GM12878 (cell line): Measurements from ENCODE around the gene H19.

Experiments
- CHD4 ChIP-seq: fragments of 200-600 bp; sonication (generic); IDR thresholded peaks from 2 replicates; pipeline ENCODE4 v1.6.1; 2016; ENCODE audit warnings: mild to moderate bottlenecking
- CUX1 ChIP-seq: IDR thresholded peaks from 2 replicates; pipeline ENCODE4 v1.6.1; 2012; ENCODE audit warnings: improper control_type of control experiment, low read depth, low read length; ENCODE audit not compliant: insufficient replicate concordance
- NFYB ChIP-seq: IDR thresholded peaks from 2 replicates; pipeline ENCODE4 v1.6.1; 2011; ENCODE audit warnings: low read depth, mild to moderate bottlenecking, low read length, improper control_type of control experiment, moderate library complexity; ENCODE audit not compliant: insufficient read depth
- RCOR1 ChIP-seq: conservative IDR thresholded peaks from 2 replicates; pipeline ENCODE4 v1.6.1; 2012; ENCODE audit warnings: low read depth, low read length, improper control_type of control experiment
- ZBTB40 ChIP-seq: fragments of 450-650 bp; IDR thresholded peaks from 2 replicates; pipeline ENCODE4 v1.6.1; 2016; ENCODE audit warnings: mild to moderate bottlenecking, moderate library complexity, borderline replicate concordance

- TF ChIP-seq CUX1 (no peak), RCOR1 (no peak), NFYB (no peak), ZBTB40 (no peak), CHD4 (no peak)
Measured at GRCh38 chr11:1968454-1969002, 29.1 kb downstream of the H19 start.
